GM19025 (cell line): ENCODE data around the gene HMGXB3.
A peak's percentile ranks its signal among the peaks of the same experiment; 100 is the strongest.
"Not testable (repeated sequence)": the region's sequence is repeated elsewhere in the genome, so short reads cannot be mapped to it uniquely, and the experiment has no call there.

Experiments
- ATAC-seq: cut with Tn5 transposase; IDR thresholded peaks from one replicate; pipeline ENCODE4 v1.9.1; 2021; ENCODE audit warnings: mild to moderate bottlenecking, low read depth, moderate library complexity; ENCODE audit not compliant: unreplicated experiment

Gene HMGXB3

GRCh38 chr5:150081541-150082283, 81.2 kb downstream of the HMGXB3 start:
- ATAC-seq, result peak; percentile 72

GRCh38 chr5:150082374-150082773, 81.8 kb downstream of the HMGXB3 start:
- no peak for ATAC-seq

- no peak for ATAC-seq
These were observed 82.3 kb downstream of the HMGXB3 start for GRCh38 chr5:150082889-150083288.

GRCh38 chr5:150084754-150085153, 84.2 kb downstream of the HMGXB3 start:
- ATAC-seq, result not testable (repeated sequence)

- ATAC-seq, result no peak
These were observed 84.8 kb downstream of the HMGXB3 start for GRCh38 chr5:150085191-150085912.

DNA sequence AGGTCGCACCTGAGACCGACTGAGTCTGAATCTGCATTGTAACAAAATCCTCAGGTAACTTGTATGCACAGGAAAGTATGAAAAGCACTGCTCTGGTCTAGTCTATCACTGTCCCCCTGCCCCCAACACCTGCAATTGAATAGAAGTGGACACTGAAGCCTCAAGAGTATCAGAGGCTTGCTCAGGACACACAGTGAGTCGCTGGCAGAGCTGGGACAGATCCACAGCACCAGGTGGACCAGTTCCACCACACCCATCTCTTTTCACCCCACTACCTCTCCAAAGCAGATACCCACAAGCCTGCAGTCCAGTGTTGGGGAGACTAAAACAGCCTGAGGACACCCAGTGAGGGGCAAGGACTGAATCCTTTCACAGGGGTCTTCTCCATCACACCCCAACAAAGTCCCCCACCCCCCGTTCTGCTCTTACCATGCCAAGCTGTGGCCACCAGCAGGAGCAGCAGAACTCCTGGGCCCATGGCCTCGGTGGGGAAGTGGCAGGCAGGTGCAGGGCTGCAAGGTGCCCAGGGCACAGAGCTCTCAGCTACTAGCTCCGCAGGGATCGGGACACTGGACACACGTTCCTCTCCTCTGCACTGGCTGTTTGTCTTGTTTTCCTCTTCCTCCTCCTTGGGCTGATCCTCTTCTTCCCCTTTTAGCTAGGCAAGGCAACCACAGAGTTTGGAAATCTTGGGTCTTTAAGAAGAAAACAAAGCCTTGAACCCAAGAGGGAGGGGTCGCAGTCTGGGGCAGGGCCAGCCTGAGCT, 85.6 kb downstream of the HMGXB3 start, which contains the start of gene CSF1R:
TSS of gene CSF1R (minus strand) at position 605 of the 766 bp plus-strand sequence. CDS start at position 478, 127 bp downstream.
- no peak for ATAC-seq

DNA sequence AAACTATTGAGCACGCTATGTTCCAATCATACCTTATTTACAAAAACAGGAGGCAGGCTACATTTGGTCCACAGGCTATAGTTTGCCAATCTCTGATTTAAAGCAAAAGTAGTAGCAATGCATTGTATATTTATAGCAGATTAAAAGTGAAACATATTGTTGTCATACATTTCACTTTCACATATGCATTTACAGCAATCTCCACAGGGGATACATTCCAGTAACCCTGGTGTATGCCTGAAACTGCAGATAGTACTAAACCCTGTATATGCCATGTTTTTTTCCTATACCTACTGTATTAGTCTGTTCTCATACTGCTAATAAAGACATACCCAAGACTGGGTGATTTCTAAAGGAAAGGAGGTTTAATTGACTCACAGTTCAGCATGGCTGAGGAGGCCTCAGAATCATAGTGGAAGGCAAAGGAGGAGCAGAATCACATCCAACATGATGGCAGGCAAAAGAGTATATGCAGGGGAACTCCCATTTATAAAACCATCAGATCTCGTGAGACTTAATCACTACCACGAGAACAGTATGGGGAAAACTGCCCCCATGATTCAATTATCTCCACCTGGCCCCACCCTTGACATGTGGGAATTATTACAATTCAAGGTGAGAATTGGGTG, 91.7 kb downstream of the HMGXB3 start:
- no peak for ATAC-seq

GRCh38 chr5:150097152-150097551, 96.6 kb downstream of the HMGXB3 start:
- no peak for ATAC-seq

DNA sequence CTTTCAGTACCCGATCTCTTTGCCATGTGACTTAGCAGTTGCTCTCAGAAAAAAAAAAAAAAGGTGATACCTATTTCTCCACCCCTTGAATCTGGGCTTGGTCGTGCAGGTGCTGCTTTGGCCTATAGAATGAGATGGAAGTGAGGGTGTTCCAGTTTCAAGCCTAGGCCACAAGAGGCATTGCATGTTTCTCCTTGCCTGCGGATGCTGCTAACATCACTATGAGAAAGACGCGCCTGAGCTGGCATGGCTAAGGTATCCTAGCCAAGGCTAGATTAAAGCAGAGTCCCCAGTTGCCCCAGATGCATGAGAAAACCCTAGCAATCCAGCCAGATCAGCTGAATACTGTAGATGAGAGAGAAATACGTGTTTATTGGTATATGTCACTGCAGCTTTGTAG, 100.5 kb downstream of the HMGXB3 start:
- ATAC-seq, result no peak
